ENCODE measurements around the gene GOT2.

- TF ChIP-seq, protein P1, sequence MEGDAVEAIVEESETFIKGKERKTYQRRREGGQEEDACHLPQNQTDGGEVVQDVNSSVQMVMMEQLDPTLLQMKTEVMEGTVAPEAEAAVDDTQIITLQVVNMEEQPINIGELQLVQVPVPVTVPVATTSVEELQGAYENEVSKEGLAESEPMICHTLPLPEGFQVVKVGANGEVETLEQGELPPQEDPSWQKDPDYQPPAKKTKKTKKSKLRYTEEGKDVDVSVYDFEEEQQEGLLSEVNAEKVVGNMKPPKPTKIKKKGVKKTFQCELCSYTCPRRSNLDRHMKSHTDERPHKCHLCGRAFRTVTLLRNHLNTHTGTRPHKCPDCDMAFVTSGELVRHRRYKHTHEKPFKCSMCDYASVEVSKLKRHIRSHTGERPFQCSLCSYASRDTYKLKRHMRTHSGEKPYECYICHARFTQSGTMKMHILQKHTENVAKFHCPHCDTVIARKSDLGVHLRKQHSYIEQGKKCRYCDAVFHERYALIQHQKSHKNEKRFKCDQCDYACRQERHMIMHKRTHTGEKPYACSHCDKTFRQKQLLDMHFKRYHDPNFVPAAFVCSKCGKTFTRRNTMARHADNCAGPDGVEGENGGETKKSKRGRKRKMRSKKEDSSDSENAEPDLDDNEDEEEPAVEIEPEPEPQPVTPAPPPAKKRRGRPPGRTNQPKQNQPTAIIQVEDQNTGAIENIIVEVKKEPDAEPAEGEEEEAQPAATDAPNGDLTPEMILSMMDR (IDR thresholded peaks at IDR 0.05 in 4 of 5, conservative IDR thresholded peaks at IDR 0.05 in 1 of 5) = no peak
- TF ChIP-seq POLR2A (IDR thresholded peaks at IDR 0.05) = no peak
These were observed 55.8 kb downstream of the GOT2 start for GRCh38 chr16:58678269-58678668.

Measured in gastrocnemius medialis (tissue), 4 donors.